Measurements from ENCODE around the gene PTPRK.

DNA sequence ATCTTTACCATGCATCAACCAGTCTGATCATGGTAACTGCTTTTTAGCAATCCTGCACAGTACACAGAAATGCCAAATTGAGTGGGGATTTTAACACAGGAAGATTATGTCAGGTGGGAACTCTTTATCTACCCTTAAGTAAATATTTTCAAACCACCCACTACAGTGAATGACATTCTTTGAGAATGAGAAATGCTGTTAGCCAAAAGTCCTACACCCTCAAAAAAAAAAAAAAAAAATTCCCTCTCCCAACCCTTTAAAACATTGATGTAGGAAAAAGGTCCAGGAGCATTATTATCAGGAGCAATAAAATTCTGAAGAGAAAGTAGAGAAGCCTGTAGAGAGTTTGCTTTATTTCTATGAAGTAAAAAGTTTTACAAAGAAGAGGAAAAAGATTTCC, 312.3 kb downstream of the PTPRK start:
- TF ChIP-seq, protein P1, sequence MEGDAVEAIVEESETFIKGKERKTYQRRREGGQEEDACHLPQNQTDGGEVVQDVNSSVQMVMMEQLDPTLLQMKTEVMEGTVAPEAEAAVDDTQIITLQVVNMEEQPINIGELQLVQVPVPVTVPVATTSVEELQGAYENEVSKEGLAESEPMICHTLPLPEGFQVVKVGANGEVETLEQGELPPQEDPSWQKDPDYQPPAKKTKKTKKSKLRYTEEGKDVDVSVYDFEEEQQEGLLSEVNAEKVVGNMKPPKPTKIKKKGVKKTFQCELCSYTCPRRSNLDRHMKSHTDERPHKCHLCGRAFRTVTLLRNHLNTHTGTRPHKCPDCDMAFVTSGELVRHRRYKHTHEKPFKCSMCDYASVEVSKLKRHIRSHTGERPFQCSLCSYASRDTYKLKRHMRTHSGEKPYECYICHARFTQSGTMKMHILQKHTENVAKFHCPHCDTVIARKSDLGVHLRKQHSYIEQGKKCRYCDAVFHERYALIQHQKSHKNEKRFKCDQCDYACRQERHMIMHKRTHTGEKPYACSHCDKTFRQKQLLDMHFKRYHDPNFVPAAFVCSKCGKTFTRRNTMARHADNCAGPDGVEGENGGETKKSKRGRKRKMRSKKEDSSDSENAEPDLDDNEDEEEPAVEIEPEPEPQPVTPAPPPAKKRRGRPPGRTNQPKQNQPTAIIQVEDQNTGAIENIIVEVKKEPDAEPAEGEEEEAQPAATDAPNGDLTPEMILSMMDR (IDR thresholded peaks at IDR 0.05; ENCODE audit: control extremely low read depth in 1 of 3, insufficient read depth in 1 of 3, low read depth in 1 of 3, low read length in 3 of 3) = no peak
- TF ChIP-seq TAF1 (IDR thresholded peaks at IDR 0.05; ENCODE audit: low read depth, low read length) (no peak), CHD7 (IDR thresholded peaks at IDR 0.05; ENCODE audit: insufficient replicate concordance, low read length) (no peak), ATF2 (IDR thresholded peaks at IDR 0.05; ENCODE audit: low read length) (no peak), POLR2A (IDR thresholded peaks at IDR 0.05; ENCODE audit: control extremely low read depth in 1 of 2, low read depth in 2 of 2, low read length in 2 of 2) (no peak), EZH2 (IDR thresholded peaks at IDR 0.05; ENCODE audit: low read depth, low read length, severe bottlenecking) (no peak), EP300 (IDR thresholded peaks at IDR 0.05; ENCODE audit: borderline replicate concordance in 1 of 2, low read depth in 2 of 2, low read length in 2 of 2) (no peak)
